Measurements from ENCODE around the gene LCE1E. TPM values are rescaled to one million over a fixed set of nuclear protein-coding genes. Genes with fewer than 3 reads are reported as not detected.

Gene LCE1E
- total and polyA plus RNA-seq, 10 of the 15 experiments (the other 5 are each of a cell fraction or from before 2014, with no cell fraction given) = 0.33 to 8.2 (median 1.3) TPM; not detected in 1

DNA sequence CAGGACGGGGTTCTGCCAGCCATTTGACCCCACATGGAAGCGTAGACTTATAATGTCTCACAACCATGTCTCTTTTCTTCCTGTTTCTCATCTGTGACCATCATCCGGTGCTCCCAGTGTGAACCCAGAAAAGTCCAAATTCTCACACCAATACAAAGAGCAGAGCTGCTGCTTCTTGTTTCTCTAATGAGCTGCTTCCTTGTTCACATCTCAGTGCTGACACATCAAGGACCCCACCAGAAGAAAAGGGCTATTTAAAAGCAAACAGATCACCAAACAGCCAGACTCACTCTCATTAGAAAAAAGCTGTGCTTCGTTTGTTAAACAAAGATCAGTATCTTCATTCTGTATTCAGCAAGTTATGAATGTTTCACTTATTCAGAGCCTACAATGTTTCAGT is 9.6 kb downstream of the LCE1E start:
- ChIA-PET RAD21 (ENCODE audit: unreplicated experiment) (no interaction called here), POLR2A (no interaction called here), CTCF (no interaction called here), SMC1A (ENCODE audit: uncharacterized antibody, unreplicated experiment) (no interaction called here)
- Histone ChIP-seq H2AFZ (ENCODE audit: control insufficient read depth, low read depth, low read length) (no peak overlapping the region), H3K9ac (ENCODE audit: control insufficient read depth, insufficient read depth, low read length) (no peak overlapping the region), H3K4me1 (ENCODE audit: control insufficient read depth, insufficient read depth, low read length) (no peaks in the 10 kb centered on the region), H3K79me2 (ENCODE audit: control insufficient read depth, insufficient read depth, low read length) (no peaks in the 10 kb centered on the region), H4K20me1 (ENCODE audit: control insufficient read depth, insufficient read depth) (no peaks in the 10 kb centered on the region), H3K27ac (ENCODE audit: control insufficient read depth, insufficient read depth) (no peak overlapping the region), H3K27me3 (replicated peaks in 1 of 2; ENCODE audit: control insufficient read depth in 2 of 2, insufficient read depth in 2 of 2, low read length in 1 of 2) (no peaks in the 10 kb centered on the region), H3K9me3 (replicated peaks; ENCODE audit: control insufficient read depth, insufficient read depth, low read length) (no peaks in the 10 kb centered on the region), H3K36me3 (ENCODE audit: control insufficient read depth in 2 of 2, insufficient read depth in 2 of 2, low read length in 1 of 2) (no peaks in the 10 kb centered on the region), H3K4me3 (no peak overlapping the region), H3K4me2 (ENCODE audit: control insufficient read depth, insufficient read depth) (no peak overlapping the region)
- TF ChIP-seq, protein P1, sequence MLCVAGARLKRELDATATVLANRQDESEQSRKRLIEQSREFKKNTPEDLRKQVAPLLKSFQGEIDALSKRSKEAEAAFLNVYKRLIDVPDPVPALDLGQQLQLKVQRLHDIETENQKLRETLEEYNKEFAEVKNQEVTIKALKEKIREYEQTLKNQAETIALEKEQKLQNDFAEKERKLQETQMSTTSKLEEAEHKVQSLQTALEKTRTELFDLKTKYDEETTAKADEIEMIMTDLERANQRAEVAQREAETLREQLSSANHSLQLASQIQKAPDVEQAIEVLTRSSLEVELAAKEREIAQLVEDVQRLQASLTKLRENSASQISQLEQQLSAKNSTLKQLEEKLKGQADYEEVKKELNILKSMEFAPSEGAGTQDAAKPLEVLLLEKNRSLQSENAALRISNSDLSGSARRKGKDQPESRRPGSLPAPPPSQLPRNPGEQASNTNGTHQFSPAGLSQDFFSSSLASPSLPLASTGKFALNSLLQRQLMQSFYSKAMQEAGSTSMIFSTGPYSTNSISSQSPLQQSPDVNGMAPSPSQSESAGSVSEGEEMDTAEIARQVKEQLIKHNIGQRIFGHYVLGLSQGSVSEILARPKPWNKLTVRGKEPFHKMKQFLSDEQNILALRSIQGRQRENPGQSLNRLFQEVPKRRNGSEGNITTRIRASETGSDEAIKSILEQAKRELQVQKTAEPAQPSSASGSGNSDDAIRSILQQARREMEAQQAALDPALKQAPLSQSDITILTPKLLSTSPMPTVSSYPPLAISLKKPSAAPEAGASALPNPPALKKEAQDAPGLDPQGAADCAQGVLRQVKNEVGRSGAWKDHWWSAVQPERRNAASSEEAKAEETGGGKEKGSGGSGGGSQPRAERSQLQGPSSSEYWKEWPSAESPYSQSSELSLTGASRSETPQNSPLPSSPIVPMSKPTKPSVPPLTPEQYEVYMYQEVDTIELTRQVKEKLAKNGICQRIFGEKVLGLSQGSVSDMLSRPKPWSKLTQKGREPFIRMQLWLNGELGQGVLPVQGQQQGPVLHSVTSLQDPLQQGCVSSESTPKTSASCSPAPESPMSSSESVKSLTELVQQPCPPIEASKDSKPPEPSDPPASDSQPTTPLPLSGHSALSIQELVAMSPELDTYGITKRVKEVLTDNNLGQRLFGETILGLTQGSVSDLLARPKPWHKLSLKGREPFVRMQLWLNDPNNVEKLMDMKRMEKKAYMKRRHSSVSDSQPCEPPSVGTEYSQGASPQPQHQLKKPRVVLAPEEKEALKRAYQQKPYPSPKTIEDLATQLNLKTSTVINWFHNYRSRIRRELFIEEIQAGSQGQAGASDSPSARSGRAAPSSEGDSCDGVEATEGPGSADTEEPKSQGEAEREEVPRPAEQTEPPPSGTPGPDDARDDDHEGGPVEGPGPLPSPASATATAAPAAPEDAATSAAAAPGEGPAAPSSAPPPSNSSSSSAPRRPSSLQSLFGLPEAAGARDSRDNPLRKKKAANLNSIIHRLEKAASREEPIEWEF (IDR thresholded peaks at IDR 0.05; ENCODE audit: insufficient replicate concordance, low read depth, low read length) = no peak
- TF ChIP-seq PAX5 (IDR thresholded peaks at IDR 0.05; ENCODE audit: borderline replicate concordance, low read depth, low read length) (no peak), LARP7 (IDR thresholded peaks at IDR 0.05) (no peak), SREBF2 (IDR thresholded peaks at IDR 0.05; ENCODE audit: low read length) (no peak), TCF3 (IDR thresholded peaks at IDR 0.05; ENCODE audit: borderline replicate concordance, insufficient read depth, low read depth, low read length) (no peak), MTA2 (IDR thresholded peaks at IDR 0.05; ENCODE audit: low read depth) (no peak)
- TF ChIP-seq, protein P2, sequence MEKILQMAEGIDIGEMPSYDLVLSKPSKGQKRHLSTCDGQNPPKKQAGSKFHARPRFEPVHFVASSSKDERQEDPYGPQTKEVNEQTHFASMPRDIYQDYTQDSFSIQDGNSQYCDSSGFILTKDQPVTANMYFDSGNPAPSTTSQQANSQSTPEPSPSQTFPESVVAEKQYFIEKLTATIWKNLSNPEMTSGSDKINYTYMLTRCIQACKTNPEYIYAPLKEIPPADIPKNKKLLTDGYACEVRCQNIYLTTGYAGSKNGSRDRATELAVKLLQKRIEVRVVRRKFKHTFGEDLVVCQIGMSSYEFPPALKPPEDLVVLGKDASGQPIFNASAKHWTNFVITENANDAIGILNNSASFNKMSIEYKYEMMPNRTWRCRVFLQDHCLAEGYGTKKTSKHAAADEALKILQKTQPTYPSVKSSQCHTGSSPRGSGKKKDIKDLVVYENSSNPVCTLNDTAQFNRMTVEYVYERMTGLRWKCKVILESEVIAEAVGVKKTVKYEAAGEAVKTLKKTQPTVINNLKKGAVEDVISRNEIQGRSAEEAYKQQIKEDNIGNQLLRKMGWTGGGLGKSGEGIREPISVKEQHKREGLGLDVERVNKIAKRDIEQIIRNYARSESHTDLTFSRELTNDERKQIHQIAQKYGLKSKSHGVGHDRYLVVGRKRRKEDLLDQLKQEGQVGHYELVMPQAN (conservative IDR thresholded peaks at IDR 0.05) = no peak
- TF ChIP-seq, protein P3, sequence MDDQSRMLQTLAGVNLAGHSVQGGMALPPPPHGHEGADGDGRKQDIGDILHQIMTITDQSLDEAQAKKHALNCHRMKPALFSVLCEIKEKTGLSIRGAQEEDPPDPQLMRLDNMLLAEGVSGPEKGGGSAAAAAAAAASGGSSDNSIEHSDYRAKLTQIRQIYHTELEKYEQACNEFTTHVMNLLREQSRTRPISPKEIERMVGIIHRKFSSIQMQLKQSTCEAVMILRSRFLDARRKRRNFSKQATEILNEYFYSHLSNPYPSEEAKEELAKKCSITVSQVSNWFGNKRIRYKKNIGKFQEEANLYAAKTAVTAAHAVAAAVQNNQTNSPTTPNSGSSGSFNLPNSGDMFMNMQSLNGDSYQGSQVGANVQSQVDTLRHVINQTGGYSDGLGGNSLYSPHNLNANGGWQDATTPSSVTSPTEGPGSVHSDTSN (IDR thresholded peaks at IDR 0.05; ENCODE audit: insufficient replicate concordance, low read depth, low read length) = no peak
- TF ChIP-seq, protein P4, sequence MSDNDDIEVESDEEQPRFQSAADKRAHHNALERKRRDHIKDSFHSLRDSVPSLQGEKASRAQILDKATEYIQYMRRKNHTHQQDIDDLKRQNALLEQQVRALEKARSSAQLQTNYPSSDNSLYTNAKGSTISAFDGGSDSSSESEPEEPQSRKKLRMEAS (IDR thresholded peaks at IDR 0.05; ENCODE audit: low read depth, low read length) = no peak
- intact Hi-C loops (cut with micrococcal nuclease; ENCODE audit: unreplicated experiment) (no loop called here), in situ Hi-C loops (cut with MboI) (no loop called here)
- DNase-seq (ENCODE audit: low read depth, low spot score) (no peak), FAIRE-seq (no peak), ATAC-seq (no peak)
- no CpG with 5 or more reads among the region's 4 CpGs for WGBS (ENCODE audit: insufficient coverage, insufficient replicate concordance, low lambda C conversion rate, missing lambda C conversion rate)
- no TSS peak for BruUV-seq (replicated peaks)
